Measurements from ENCODE around the gene ZDHHC8.

ZDHHC8 gene

DNA sequence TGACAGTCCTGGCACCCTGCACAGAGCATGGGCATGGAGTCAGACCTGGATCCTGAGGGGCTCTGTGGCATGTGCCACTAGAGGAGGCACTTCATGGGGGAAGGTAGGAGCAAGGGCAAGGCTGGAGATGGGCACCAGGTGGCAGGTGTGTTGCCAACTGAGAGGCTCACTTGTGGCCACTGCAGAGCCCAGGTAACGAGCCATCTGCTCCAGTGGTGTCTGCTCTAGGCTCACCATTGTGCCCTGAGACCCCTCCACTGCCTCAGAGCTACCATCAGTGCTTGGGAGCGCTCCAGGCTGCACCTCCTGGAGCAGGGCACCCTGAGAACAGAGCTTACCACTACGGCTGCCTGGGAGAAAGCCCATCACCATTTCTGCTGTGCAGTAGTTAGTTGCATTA lies 1.3 kb upstream of the ZDHHC8 start:
- DNase-seq, result peak in 1 of 2 donors; percentile 26

DNA sequence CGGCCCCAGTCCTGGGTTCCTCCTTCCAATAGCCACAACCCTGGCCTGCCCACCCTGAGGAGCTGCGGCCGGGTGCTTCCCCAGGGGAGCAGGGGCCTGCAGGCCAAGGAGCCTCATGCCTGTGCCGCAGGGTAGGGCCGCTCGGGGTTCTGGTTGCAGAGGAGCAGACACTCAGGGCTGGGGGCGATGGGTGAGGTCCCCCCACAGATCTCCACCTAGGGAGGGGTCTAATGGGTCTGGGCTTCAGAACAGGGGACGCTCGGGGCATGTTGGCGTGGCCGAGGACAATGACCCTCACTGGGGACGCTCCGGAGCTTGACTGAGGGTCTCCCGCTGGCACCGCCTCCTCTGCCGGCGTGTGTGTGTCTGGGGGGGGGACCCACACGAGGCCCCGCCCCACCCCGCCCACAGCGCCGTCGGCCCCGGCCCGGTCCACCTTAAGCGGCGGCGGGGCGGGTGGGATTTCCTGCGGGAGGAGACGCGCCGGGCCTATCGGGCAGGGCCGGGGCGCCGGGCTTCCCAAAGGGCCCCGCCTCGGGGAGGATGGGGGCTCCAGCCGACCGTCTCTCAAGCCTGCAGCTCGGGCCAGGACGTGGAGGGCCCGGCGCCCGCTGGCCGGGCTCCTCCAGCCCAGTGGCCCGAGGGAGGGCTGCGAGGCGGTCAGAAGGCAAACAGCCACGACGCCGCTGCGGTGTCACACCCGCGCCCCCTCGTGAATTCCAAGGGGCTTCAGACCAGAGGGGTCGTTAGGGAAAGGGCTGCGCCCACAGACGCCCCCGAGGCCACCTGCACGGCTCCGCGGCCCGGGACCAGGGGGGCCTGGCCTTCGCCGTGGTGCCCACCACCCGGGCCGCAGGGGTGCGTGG lies 640 bp upstream of the ZDHHC8 start:
- DNase-seq, result peak; percentile 80 to 81

DNA sequence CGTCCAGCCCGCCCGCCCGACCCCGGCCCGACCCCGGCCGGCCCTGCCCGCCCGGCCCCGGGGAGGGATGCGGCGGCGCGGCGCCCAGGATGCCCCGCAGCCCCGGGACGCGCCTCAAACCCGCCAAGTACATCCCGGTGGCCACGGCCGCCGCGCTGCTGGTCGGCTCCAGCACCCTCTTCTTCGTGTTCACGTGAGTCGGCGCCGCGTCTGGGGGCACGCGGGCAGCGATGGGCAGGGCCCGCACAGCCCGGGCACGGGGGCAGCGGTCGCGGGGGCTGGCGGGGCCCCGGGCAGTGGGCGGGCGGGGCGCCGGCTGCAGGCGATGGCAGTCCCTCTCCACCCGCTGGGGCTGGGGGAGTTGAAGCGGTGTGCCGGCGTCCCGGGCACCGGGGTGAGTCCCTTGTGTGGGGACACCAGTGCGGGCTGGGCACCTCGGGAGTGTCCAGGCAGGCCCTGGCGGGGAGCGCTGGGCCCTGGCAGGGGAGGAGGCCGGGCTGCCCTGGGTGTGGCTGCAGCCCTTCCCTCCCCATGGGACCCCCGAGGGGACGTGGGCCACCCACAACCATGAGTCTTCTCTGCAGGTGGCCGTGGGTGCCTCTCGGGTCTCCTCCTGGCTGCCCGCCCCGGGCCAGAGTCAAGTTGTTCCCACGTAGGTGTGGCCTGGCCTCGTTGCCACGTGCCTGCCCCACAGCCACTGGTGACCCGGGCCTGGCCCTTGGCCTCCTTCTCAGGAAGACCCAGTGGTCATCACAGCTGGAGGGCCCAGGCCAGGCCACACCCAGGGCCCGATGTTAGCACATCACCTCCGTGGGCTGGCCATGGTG lies 468 bp downstream of the ZDHHC8 start:
- DNase-seq, result peak in 1 of 2 donors; percentile 21

DNA sequence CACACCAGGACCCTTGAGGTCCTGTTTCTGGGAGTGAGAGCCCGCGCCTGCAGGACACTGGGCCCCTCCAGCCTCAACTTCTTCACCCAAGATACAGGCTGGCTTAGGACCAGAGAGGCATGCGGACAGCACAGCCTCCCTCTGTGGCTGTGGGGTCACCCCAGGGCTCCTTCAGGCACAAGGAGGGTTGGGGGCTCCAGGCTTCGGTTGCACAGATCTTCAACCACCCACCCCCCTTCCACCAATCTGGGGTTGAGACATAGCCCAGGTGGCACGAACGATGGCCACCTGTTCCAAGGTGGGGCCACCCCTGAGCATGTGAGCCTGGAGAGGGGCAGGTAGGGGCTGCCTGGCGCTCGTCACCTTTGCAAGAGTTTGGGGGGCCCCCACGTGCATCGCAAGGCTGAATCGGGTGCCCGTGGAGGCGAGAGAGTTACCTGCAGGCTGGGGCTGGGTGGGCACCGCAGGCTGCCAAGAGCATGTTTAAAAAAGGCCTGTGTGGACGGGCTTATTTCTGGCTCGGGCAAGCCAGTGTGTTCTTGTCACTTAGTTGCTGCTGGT lies 1.2 kb downstream of the ZDHHC8 start:
- no peak for DNase-seq

DNA sequence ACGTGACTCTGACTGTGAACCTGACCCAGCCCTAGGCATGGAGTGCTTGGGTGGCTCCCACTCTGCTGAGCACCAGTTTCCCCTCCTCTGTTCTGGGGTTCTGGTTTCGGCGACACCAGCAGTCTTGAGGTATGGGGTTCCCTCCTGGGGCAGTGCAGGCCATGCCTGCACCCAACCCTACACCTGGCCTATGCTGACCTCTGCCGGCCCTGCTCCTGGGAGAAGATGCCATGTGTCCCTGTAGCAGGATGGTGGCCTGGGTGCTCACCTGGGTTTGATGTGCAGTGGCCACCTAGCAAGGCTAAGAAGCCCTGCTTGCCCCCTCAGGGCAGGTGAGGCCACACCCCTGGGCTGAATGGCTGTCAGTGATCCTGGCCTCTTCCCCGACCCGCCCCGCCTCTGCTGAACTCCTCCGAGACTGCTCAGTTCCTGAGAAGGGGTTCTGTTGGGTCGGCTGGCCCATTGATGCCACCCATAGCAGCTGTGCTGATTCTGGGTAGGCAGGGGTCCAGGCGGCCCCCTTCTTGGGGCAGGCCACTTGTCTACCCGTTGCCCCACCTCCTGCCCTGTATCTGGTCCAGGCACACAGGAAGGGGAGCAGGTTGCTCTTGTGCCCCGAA lies 2.4 kb downstream of the ZDHHC8 start:
- no peak for DNase-seq

DNA sequence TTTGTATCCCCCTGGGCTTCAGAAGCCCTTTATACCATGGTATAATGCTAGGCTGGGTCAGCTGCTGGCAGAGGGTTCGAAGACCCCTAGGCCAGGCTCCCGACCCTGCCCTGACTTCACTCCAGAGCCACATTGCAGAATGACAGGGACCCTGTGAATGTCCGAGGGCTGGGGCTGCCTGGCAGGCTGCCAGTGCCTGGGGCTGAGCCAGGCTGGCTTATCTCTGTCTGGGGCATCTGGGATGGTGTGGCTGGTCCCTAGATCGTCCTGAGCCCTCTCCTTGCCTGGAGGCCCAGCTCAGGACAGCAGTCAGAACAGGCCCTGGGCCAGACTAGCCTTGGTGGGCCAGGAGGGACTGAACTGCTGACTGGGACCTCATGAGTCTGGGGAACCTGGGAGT lies 3.7 kb downstream of the ZDHHC8 start:
- no peak for DNase-seq

DNA sequence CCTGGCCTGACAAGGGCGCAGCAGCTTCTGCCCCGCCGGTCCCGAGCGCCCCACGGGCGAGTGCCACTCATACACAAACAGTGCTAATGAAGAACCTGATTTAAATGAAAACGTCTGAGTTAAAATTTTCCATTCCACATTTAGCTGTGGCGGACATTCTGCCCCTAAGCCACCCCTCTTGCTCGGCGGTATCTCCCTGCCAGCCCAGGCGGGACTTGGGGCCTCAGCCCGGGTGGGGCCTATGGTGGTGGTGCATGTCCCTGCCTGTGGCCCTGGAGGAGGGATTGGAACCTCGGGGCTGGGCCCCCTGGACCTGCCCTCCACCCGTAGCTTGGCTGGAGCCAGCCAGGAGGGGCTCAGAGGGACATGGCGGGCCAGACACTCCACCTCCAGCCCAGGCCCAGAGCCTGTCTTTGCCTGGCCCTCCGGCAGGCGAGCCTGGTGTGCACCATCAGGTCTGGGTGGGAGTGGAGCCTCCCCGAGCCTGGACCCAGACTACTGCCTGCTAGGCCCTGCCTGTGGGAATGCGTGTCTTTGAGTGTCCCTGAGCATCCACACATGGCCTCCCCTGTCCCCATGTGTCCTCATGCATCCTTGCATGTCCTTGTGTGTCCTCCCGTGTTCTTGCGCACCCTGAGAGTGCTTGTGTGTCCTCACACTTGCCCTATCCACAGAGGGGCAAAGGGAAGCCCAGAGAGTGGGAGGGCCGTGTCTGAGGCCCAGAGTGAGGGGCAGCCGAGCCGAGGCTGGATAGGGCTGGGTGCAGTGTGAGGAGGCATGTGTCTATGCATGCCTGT lies 4.4 kb downstream of the ZDHHC8 start:
- DNase-seq, result no peak

DNA sequence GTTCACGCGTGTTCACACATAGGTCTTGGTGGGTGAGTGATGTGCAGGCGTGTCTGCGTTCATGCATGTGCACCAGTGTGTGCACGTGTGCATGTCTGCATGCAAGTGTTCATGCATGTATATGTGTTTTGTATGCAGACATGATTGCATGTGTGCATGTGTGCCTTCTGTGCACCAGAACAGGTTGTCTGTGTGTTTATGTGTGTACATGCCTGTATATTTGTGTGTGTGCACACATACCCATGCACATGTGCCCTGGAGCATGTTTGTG lies 4.9 kb downstream of the ZDHHC8 start:
- no peak for DNase-seq

DNA sequence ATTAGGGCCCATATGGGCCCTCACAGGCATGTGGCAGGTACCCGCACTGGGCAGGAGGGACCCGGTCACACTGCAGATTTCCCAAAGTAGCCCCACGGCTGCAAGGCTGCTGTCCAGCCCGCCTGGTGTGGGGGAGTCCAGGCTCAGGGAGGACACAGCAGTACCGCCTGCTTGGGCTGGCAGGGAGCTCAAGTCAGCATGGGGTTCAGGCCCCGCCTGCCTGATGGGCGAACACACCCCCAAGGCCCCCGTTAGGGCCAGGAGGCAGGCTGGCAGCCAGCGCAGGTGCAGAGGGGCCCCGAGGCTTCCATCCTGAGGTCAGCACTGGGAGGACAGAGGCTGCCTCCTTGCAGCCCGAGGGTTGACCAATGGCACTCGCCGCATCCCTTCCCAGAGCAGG lies 5.5 kb downstream of the ZDHHC8 start:
- DNase-seq, result no peak

DNA sequence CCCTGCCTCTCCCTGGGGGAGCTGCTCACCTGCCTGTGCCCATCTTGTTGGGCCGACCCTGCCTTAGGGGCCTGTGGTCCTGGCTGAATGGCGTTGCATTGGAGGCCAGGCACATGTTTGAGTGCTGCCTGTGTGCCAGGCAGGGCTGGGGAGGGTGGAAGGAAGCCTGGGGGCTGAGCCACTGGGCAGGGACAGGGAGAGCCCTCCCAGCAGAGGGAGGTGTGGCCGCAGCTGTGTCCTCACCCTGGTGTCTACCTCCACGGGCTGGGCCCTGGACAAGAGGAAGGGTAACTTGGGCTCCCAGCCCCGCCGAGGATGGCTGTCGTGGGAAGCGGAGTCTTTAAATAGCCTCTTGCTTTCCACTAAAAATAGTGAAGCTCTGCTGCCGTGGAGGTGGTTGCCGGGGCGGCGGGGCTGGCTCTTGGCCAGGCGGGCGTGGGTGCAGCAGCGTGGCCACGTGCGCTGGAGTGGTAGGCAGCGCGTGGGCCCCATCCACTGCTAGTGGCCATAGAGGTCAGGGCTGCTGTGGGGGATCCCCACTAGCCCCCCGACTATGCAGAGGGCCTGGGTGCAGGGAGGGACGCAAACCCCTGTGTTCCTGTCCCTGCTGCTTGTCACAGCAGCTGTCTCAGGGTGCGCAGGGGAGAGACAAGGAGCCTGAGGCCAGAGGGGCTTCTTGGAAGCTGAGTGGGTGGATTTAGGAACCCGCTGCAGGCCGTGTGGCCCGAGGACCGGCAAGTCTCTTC lies 6.2 kb downstream of the ZDHHC8 start:
- no peak for DNase-seq

DNA sequence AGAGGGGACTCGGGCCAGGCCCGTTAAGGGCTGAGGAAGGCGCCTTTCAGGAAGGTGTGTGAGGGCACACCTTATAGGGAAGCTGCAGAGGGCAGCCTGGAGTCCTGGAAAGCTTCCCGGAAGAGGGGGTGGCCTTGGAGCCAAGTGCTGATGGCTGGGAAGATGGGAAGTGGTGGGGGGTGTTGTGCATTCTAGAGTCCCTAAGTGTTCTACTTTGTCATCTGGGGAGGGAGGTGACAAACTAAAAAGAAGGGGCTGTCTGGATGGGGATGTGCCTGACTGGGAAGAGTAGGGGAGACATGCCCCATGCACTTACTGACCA lies 6.8 kb downstream of the ZDHHC8 start:
- no peak for DNase-seq

DNA sequence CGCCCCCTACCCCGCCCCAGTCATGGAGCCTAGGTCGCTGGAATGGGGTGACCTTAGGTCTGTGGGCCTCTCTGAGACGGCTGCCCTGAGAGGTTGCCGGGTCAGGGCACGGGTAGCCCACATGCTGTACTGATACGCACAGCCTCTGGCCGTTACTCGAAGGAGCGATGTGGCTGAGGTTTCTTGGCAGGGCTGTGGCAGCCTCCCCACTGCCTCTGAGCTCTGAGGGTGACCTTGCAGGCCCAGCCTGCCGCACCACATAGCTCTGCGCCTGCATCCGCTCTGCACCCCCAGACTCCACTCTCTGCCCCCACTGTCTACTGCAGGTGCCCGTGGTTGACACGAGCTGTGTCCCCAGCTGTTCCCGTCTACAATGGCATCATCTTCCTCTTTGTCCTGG lies 7.3 kb downstream of the ZDHHC8 start:
- no peak for DNase-seq

DNA sequence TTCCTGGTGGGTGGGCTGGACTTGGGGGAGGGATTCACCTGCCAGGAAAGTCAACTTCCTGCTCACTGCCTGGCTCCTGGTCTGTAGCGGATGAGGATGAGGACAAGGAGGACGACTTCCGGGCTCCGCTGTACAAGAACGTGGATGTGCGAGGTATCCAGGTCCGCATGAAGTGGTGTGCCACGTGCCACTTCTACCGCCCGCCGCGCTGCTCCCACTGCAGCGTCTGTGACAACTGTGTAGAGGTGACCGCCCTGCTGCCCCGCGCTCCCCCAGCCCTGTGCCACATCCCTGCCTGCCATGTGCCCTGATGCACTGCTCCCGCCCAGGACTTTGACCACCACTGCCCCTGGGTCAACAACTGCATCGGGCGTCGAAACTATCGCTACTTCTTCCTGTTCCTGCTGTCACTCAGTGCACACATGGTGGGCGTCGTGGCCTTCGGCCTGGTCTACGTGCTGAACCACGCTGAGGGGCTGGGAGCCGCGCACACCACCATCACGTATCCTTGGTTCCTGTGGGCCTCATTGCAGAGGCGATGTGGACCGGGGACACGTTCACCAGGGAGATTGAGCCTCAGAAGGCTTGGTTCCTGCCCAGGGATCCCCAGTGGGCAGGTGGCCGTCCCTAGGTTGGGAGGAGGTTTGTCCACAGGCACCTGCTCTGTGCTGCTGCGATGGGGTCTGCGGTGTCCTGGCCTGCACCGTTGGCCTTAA lies 7.9 kb downstream of the ZDHHC8 start:
- DNase-seq, result no peak

DNA sequence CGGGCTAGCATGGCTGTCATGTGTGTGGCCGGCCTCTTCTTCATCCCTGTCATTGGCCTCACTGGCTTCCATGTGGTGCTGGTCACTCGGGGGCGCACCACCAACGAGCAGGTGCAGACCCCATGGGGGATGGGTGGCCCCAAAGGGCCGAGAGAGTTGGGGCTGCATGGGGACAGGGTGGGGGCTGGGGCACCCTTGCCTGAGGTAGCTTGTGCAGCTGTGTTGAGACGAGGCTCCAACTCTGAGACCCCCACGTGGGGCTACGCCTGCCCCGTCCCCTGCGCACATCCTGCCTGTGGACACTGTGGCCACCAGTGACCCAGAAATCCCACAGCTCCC lies 8.5 kb downstream of the ZDHHC8 start:
- DNase-seq, result no peak

DNA sequence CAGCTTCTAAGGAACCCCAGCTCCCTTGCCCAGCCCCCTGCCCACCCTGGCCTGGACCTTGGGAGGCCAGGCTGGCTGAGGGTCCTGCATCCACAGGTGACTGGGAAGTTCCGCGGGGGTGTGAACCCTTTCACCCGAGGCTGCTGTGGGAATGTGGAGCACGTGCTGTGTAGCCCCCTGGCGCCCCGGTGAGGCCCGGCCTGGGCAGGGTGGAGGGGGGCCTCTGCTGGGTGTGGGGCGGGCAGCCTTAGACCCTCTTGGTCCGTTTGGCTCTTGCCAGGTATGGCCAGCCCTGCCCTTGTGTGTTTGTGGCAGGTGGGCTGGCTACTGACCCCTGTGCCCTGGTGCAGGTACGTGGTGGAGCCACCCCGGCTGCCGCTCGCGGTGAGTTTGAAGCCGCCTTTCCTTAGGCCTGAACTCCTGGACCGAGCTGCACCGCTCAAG lies 8.9 kb downstream of the ZDHHC8 start:
- DNase-seq, result no peak

DNA sequence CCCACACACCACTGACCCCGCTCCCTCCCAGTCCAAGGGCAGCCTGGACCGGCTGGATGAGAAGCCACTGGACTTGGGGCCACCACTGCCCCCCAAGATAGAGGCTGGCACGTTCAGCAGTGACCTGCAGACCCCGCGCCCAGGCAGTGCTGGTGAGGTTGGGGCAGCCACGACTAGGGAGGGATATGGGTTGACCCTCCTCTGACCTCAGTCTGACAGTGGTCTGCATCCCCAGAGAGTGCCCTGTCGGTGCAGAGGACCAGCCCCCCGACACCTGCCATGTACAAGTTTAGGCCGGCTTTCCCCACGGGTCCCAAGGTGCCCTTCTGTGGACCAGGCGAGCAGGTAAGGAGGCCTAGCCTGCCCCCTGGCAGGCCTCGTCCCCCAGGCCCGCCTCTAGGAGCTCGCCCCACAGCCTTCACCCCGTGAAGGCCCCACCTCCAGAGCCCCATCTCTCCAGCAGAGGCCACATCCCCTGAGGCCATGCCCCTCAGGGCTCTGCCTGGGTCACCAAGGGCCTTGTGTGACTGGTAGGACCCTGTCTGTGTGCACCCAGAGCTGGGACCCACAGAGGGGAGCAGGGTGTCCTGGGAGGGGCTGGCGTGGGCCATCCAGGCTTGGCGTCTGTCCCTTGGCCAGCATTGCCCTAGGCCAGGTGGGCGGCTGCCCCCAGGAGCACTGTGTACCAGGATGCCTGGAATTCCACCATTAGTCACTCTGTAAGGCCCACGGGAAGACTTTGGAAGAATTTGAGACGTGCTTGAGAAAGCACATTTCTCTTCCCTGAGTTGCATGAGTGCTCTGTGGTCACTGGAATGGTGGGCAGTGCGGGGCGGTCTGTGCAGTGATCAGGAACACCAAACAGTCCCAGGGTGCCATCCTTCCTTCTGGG lies 9.8 kb downstream of the ZDHHC8 start:
- no peak for DNase-seq

DNA sequence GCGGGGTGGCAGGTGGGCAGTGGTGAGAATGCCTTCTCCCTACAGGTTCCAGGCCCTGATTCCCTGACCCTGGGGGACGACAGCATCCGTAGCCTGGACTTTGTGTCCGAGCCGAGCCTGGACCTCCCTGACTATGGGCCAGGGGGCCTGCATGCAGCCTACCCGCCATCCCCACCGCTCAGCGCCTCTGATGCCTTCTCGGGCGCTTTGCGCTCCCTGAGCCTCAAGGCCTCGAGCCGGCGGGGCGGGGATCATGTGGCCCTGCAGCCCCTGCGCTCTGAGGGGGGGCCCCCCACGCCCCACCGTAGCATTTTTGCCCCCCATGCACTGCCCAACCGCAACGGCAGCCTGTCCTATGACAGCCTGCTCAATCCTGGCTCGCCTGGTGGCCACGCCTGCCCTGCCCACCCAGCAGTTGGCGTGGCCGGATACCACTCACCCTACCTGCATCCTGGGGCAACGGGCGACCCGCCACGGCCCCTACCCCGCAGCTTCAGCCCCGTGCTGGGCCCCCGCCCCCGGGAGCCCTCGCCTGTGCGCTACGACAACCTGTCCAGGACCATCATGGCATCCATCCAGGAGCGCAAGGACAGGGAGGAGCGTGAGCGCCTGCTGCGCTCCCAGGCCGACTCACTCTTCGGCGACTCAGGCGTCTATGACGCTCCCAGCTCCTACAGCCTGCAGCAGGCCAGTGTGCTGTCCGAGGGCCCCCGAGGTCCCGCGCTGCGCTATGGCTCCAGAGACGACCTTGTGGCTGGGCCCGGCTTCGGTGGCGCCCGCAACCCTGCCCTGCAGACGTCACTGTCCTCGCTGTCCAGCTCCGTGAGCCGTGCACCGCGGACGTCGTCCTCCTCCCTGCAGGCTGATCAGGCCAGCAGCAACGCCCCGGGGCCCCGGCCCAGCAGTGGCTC lies 11.4 kb downstream of the ZDHHC8 start:
- DNase-seq, result no peak

DNA sequence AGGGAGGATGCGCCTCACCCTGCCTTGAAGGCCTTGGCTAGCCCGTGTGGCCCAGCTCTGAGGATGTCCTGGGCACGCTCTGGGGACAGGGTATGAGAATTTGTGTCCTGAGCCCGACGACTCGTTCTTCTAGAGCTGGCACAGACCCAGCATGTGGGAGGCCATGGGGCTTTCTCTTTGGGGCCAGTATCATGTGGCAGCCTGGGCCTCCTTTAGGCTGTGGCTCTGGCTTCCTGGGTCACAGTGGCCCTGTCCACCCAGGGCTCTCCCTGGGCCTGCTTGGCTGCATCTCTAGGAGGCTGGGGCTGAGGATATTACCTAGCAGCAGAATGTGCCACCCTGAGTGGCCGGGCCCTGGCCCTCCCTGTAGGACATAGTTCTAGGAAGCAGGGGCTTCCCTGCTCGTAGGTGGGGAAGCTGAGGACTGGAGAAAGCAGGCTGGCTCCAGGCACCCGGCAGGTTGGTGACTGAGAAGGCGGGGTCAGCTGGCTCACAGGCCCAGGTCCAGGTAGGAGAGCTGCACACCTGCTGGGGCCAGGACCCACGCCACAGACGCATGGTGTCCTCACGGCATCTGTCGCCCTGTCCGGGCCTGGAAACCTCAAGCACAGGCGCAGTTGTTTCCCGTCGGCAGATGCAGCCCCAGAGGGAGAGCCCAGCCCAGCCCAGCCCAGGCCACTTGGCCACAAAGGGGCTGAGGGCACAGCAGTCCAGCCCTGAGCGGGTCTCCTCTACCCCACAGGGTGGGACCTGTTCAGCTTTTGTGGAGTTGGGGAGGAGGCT lies 12.5 kb downstream of the ZDHHC8 start:
- no peak for DNase-seq

Measured in CD4-positive, alpha-beta T cell treated with Interleukin-4 for 1 hour (primary cell).